Measurements from ENCODE around the gene GOLGA1. TPM values are rescaled to one million over a fixed set of nuclear protein-coding genes. Genes with fewer than 3 reads are reported as not detected.
A peak's percentile ranks its signal among the peaks of the same experiment; 100 is the strongest.

Gene GOLGA1
- total RNA-seq (10 to 100 TPM; 15.1 to 30.2 (median 24.9) TPM), polyA plus RNA-seq (10 to 100 TPM; 13.0 to 23.6 (median 17.9) TPM)
- long read RNA-seq, donor 1, partial matches to known transcripts: 10 of 11 reads
- long read RNA-seq, donor 1, other reads (novel, unspliced or antisense): 0 of 11 reads
- long read RNA-seq, donor 2: 0 reads
- long read RNA-seq, donor 3, partial matches to known transcripts: 0 of 2 reads
- long read RNA-seq, donor 3, other reads (novel, unspliced or antisense): 0 of 2 reads
- long read RNA-seq, donor 4, partial matches to known transcripts: 11 of 21 reads
- long read RNA-seq, donor 4, other reads (novel, unspliced or antisense): 9 of 21 reads
- long read RNA-seq, donor 5, full-length matches to known transcripts: 13 of 34 reads
- long read RNA-seq, donor 5, partial matches to known transcripts: 3 of 34 reads
- long read RNA-seq, donor 5, other reads (novel, unspliced or antisense): 18 of 34 reads
- long read RNA-seq, donor 6, full-length matches to known transcripts: 3 of 17 reads
- long read RNA-seq, donor 6, partial matches to known transcripts: 9 of 17 reads
- long read RNA-seq, donor 6, other reads (novel, unspliced or antisense): 5 of 17 reads
- long read RNA-seq, donor 7, partial matches to known transcripts: 0 of 1 reads
- long read RNA-seq, donor 7, other reads (novel, unspliced or antisense): 0 of 1 reads
- long read RNA-seq, donor 8, full-length matches to known transcripts: 3 of 3 reads
- long read RNA-seq, donor 8, partial matches to known transcripts: 0 of 3 reads
- long read RNA-seq, donor 8, other reads (novel, unspliced or antisense): 0 of 3 reads
- long read RNA-seq, donor 9, full-length matches to known transcripts: 2 of 18 reads
- long read RNA-seq, donor 9, partial matches to known transcripts: 16 of 18 reads
- long read RNA-seq, donor 9, other reads (novel, unspliced or antisense): 0 of 18 reads
- long read RNA-seq, donor 10, full-length matches to known transcripts: 3 of 3 reads
- long read RNA-seq, donor 10, partial matches to known transcripts: 0 of 3 reads
- long read RNA-seq, donor 10, other reads (novel, unspliced or antisense): 0 of 3 reads

- Histone ChIP-seq H3K36me3 (replicated peaks in 1 of 2) (peaks cover 0 to 8% of the 10 kb centered on the region in 2 donors), H3K9me3 (replicated peaks in 1 of 3) (no peaks in the 10 kb centered on the region), H3K27ac (peak within 1 kb of the TSS; percentile 95 to 99 (median 97)), H3K27me3 (no peaks in the 10 kb centered on the region), H3K4me1 (replicated peaks in 1 of 2) (peaks cover 6 to 16% of the 10 kb centered on the region in 2 donors), H3K4me3 (peak within 1 kb of the TSS; percentile 72 to 96 (median 88))
- 0 to 1% (median 0%) methylated on average over 31 to 70 of the region's 70 CpGs for WGBS, 4 donors
- TF ChIP-seq CTCF (IDR thresholded peaks at IDR 0.05): no peak
- TF ChIP-seq POLR2A (IDR thresholded peaks at IDR 0.05): peak; percentile 81 to 97
- DNase-seq: peak; percentile 96 to 98 (median 97)
- intact Hi-C loops (cut with DNase I): no loop called here
Measured at GRCh38 chr9:124940894-124941678, at the start of gene GOLGA1. Gene GOLGA1 (minus strand): TSS chr9:124941083. CDS start chr9:124938711, 2,372 bp downstream.

- Histone ChIP-seq H3K27ac (no peak overlapping the region), H3K4me1 (replicated peaks in 1 of 2) (peaks cover 0 to 5% of the 10 kb centered on the region in 2 donors), H3K27me3 (no peaks in the 10 kb centered on the region), H3K9me3 (replicated peaks in 1 of 3) (no peaks in the 10 kb centered on the region), H3K36me3 (replicated peaks in 1 of 2) (no peaks in the 10 kb centered on the region), H3K4me3 (no peak overlapping the region)
- intact Hi-C loops (cut with DNase I): no loop called here
- no peak for DNase-seq
- TF ChIP-seq CTCF (IDR thresholded peaks at IDR 0.05) (no peak), POLR2A (IDR thresholded peaks at IDR 0.05) (no peak)
- 88 to 97% (median 94%) methylated on average over 1 of the region's 1 CpG for WGBS, 4 donors
Measured at GRCh38 chr9:124983698-124984097, 42.8 kb upstream of the GOLGA1 start.

GRCh38 chr9:124980431-124980830 lies 39.5 kb upstream of the GOLGA1 start:
- WGBS, 4 donors: 96 to 98% (median 97%) methylated on average over 3 to 4 of the region's 4 CpGs
- peaks cover 0 to 5% of the 10 kb centered on the region in 2 donors for H3K4me1 ChIP-seq (replicated peaks in 1 of 2)
- H3K27ac ChIP-seq: no peak overlapping the region
- no peak for DNase-seq
- H3K36me3 ChIP-seq (replicated peaks in 1 of 2): peaks cover 0 to 5% of the 10 kb centered on the region in 2 donors
- no peaks in the 10 kb centered on the region for H3K9me3 ChIP-seq (replicated peaks in 1 of 3)
- intact Hi-C loops (cut with DNase I): no loop called here
- H3K4me3 ChIP-seq: no peak overlapping the region
- TF ChIP-seq CTCF (IDR thresholded peaks at IDR 0.05): no peak
- TF ChIP-seq POLR2A (IDR thresholded peaks at IDR 0.05): no peak
- H3K27me3 ChIP-seq: no peaks in the 10 kb centered on the region
